ENCODE data around the gene RGS7BP. TPM values are rescaled to one million over a fixed set of nuclear protein-coding genes. Genes with fewer than 3 reads are reported as not detected.

The RGS7BP gene
- total RNA-seq, 3 donors from 2014 or later: under 0.01 to 1.4 (median 0.29) TPM

- Histone ChIP-seq H3K27me3 (no peaks in the 10 kb centered on the region), H3K36me3 (no peaks in the 10 kb centered on the region), H3K27ac (no peak overlapping the region), H3K4me1 (no peaks in the 10 kb centered on the region), H3K4me3 (no peak overlapping the region), H3K9me3 (no peaks in the 10 kb centered on the region)
- intact Hi-C loops (cut with DNase I; ENCODE audit: low total_unique reads): no loop called here
- TF ChIP-seq POLR2AphosphoS5 (IDR thresholded peaks at IDR 0.05) (no peak), CTCF (IDR thresholded peaks at IDR 0.05) (no peak), POLR2A (IDR thresholded peaks at IDR 0.05) (no peak)
- no peak for DNase-seq (ENCODE audit: low spot score in 2 of 2)
Observed at GRCh38 chr5:64569858-64570257, 64.0 kb downstream of the RGS7BP start.

GRCh38 chr5:64570395-64570996 is 64.7 kb downstream of the RGS7BP start:
- H3K4me3 ChIP-seq: no peak overlapping the region
- no peaks in the 10 kb centered on the region for H3K4me1 ChIP-seq
- H3K27me3 ChIP-seq: no peaks in the 10 kb centered on the region
- intact Hi-C loops (cut with DNase I; ENCODE audit: low total_unique reads): no loop called here
- no peaks in the 10 kb centered on the region for H3K9me3 ChIP-seq
- H3K27ac ChIP-seq: no peak overlapping the region
- H3K36me3 ChIP-seq: no peaks in the 10 kb centered on the region
- TF ChIP-seq CTCF (IDR thresholded peaks at IDR 0.05) (no peak), POLR2A (IDR thresholded peaks at IDR 0.05) (no peak), POLR2AphosphoS5 (IDR thresholded peaks at IDR 0.05) (no peak)
- no peak for DNase-seq (ENCODE audit: low spot score in 2 of 2)

DNA sequence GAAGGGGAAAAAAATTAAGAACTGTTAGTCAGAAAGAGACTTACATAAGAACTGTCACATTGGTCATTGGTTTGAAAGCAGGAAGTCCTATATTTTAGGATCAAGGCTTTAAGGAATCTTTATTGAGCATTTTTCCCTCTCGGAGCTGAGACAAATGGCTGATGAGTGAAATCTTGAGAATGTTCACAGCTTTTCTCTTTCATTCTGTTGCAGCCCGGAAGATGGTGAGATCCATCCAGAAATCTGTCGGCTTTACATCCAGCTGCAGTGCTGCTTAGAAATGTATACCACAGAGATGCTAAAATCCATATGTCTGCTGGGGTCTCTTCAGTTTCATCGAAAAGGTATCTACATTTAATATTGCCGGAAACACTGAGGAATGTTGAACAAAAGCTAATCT is 69.7 kb downstream of the RGS7BP start:
- Histone ChIP-seq H3K4me3 (no peak overlapping the region), H3K27me3 (no peaks in the 10 kb centered on the region), H3K27ac (no peak overlapping the region), H3K9me3 (no peaks in the 10 kb centered on the region), H3K36me3 (no peaks in the 10 kb centered on the region), H3K4me1 (no peaks in the 10 kb centered on the region)
- no peak for TF ChIP-seq POLR2A (IDR thresholded peaks at IDR 0.05)
- no peak for TF ChIP-seq POLR2AphosphoS5 (IDR thresholded peaks at IDR 0.05)
- no peak for TF ChIP-seq CTCF (IDR thresholded peaks at IDR 0.05)
- DNase-seq (ENCODE audit: low spot score in 2 of 2): no peak
- intact Hi-C loops (cut with DNase I; ENCODE audit: low total_unique reads): no loop called here

- intact Hi-C loops (cut with DNase I; ENCODE audit: low total_unique reads): no loop called here
- no peak overlapping the region for H3K27ac ChIP-seq
Observed at GRCh38 chr5:64576250-64576649, 70.4 kb downstream of the RGS7BP start.

GRCh38 chr5:64585646-64586045 is 79.8 kb downstream of the RGS7BP start:
- TF ChIP-seq POLR2AphosphoS5 (IDR thresholded peaks at IDR 0.05): no peak
- TF ChIP-seq CTCF (IDR thresholded peaks at IDR 0.05): no peak
- TF ChIP-seq POLR2A (IDR thresholded peaks at IDR 0.05): no peak
- Histone ChIP-seq H3K36me3 (no peaks in the 10 kb centered on the region), H3K27me3 (no peaks in the 10 kb centered on the region), H3K4me1 (no peaks in the 10 kb centered on the region), H3K4me3 (no peak overlapping the region), H3K27ac (no peak overlapping the region), H3K9me3 (no peaks in the 10 kb centered on the region)
- intact Hi-C loops (cut with DNase I; ENCODE audit: low total_unique reads): no loop called here
- DNase-seq (ENCODE audit: low spot score in 2 of 2): no peak

More at GRCh38 chr5:64576250-64576649, 70.4 kb downstream of the RGS7BP start:
- no peaks in the 10 kb centered on the region for H3K9me3 ChIP-seq
- H3K4me1 ChIP-seq: no peaks in the 10 kb centered on the region
- DNase-seq (ENCODE audit: low spot score in 2 of 2): no peak
- TF ChIP-seq CTCF (IDR thresholded peaks at IDR 0.05) (no peak), POLR2A (IDR thresholded peaks at IDR 0.05) (no peak), POLR2AphosphoS5 (IDR thresholded peaks at IDR 0.05) (no peak)
- H3K4me3 ChIP-seq: no peak overlapping the region
- no peaks in the 10 kb centered on the region for H3K27me3 ChIP-seq
- H3K36me3 ChIP-seq: no peaks in the 10 kb centered on the region
